Measurements from ENCODE around the gene SGK1.

GRCh38 chr6:134299236-134299635, 18.7 kb downstream of the SGK1 start:
- TF ChIP-seq CTCF (IDR thresholded peaks at IDR 0.05), result no peak
- TF ChIP-seq POLR2A (IDR thresholded peaks at IDR 0.05), result no peak
